Measurements from ENCODE around the gene NEK10. TPM values are rescaled to one million over a fixed set of nuclear protein-coding genes. Genes with fewer than 3 reads are reported as not detected.

Gene NEK10
- total and polyA plus RNA-seq, 9 donors: 0.41 to 33.4 (median 1.1) TPM

GRCh38 chr3:27323087-27323570 lies 46.1 kb downstream of the NEK10 start:
- H3K36me3 ChIP-seq: no peaks in the 10 kb centered on the region
- H3K4me1 ChIP-seq (ENCODE audit: insufficient read depth): peaks cover 23% of the 10 kb centered on the region
- no peak overlapping the region for H3K27ac ChIP-seq
- DNase-seq: no peak
- intact Hi-C loops (cut with DNase I): loop anchor here in 1 of 4 donors (10.0 kb wide), 1 partner anchor 352 kb away; no protein-coding TSS in a partner anchor
- 71 to 77% (median 73%) methylated on average over 3 of the region's 3 CpGs for WGBS, 3 donors
- no peak for TF ChIP-seq POLR2A (IDR thresholded peaks at IDR 0.05)
- TF ChIP-seq CTCF (IDR thresholded peaks at IDR 0.05): no peak
- no peak for TF ChIP-seq EP300 (IDR thresholded peaks at IDR 0.05)
- no peaks in the 10 kb centered on the region for H3K27me3 ChIP-seq
- H3K4me3 ChIP-seq: no peak overlapping the region
- H3K9me3 ChIP-seq: no peaks in the 10 kb centered on the region

DNA sequence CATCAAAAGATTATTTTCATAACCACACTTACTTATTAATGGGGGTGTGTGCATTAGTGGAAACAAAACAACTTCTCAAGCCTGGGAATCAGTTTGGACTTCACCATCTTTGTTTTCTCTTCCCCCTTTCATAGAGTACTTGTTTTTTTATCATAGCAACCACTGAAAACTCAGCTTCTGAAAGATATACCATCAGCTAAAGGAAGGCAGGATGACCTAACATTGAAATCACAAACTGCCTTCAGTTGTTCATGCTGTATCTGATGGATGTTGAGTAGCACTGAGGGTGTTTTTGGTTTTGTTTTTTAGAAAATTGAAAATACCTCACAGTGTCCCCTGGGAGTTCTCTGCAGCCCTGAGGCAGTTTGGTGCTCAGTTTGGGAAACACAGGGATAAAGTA lies 46.5 kb downstream of the NEK10 start:
- Histone ChIP-seq H3K27me3 (no peaks in the 10 kb centered on the region), H3K4me1 (ENCODE audit: insufficient read depth) (peaks cover 23% of the 10 kb centered on the region), H3K36me3 (no peaks in the 10 kb centered on the region), H3K9me3 (no peaks in the 10 kb centered on the region), H3K4me3 (no peak overlapping the region), H3K27ac (no peak overlapping the region)
- intact Hi-C loops (cut with DNase I): loop anchor here in 1 of 4 donors (10.0 kb wide), 1 partner anchor 352 kb away; no protein-coding TSS in a partner anchor
- no peak for DNase-seq
- TF ChIP-seq CTCF (IDR thresholded peaks at IDR 0.05) (no peak), EP300 (IDR thresholded peaks at IDR 0.05) (no peak), POLR2A (IDR thresholded peaks at IDR 0.05) (no peak)

- peak; percentile 38 to 66 (median 62) for DNase-seq
- no peak for TF ChIP-seq EP300 (IDR thresholded peaks at IDR 0.05)
- no peak for TF ChIP-seq CTCF (IDR thresholded peaks at IDR 0.05)
- no peak for TF ChIP-seq POLR2A (IDR thresholded peaks at IDR 0.05)
These were observed 49.2 kb downstream of the NEK10 start for GRCh38 chr3:27319847-27320526.

GRCh38 chr3:27319304-27319703 lies 49.9 kb downstream of the NEK10 start:
- WGBS, 3 donors: 45 to 53% (median 51%) methylated on average over 2 of the region's 2 CpGs
- Histone ChIP-seq H3K9me3 (no peaks in the 10 kb centered on the region), H3K27ac (peak overlapping the region in 1 of 2 donors; percentile 64), H3K4me1 (ENCODE audit: insufficient read depth) (peaks cover 8% of the 10 kb centered on the region), H3K36me3 (no peaks in the 10 kb centered on the region), H3K4me3 (no peak overlapping the region), H3K27me3 (no peaks in the 10 kb centered on the region)
- TF ChIP-seq CTCF (IDR thresholded peaks at IDR 0.05): no peak
- TF ChIP-seq POLR2A (IDR thresholded peaks at IDR 0.05): no peak
- TF ChIP-seq EP300 (IDR thresholded peaks at IDR 0.05): no peak
- no peak for DNase-seq
- intact Hi-C loops (cut with DNase I): loop anchor here in 1 of 4 donors (10.0 kb wide), 1 partner anchor 145 kb away; no protein-coding TSS in a partner anchor

More at GRCh38 chr3:27319847-27320526, 49.2 kb downstream of the NEK10 start:
- Histone ChIP-seq H3K27ac (peak overlapping the region in 1 of 2 donors; percentile 64), H3K9me3 (no peaks in the 10 kb centered on the region), H3K36me3 (no peaks in the 10 kb centered on the region), H3K27me3 (no peaks in the 10 kb centered on the region), H3K4me1 (ENCODE audit: insufficient read depth) (peaks cover 11% of the 10 kb centered on the region), H3K4me3 (no peak overlapping the region)
- 15 to 23% (median 20%) methylated on average over 9 of the region's 9 CpGs for WGBS, 3 donors
- intact Hi-C loops (cut with DNase I): loop anchor here in 2 of 4 donors (10.0 kb wide), 2 partner anchors 145 to 355 kb away; no protein-coding TSS in a partner anchor

Data from ovary (tissue), 9 donors.